GM21515 (cell line): Measurements from ENCODE around the gene MBD6.

Experiments used
- ATAC-seq: cut with Tn5 transposase; IDR thresholded peaks from one replicate; pipeline ENCODE4 v1.9.1; 2021; ENCODE audit not compliant: unreplicated experiment

The MBD6 gene

GRCh38 chr12:57522011-57522886, at the start of gene MBD6:
TSS of gene MBD6 (plus strand) at chr12:57522824. CDS start at chr12:57524304, 1,480 bp downstream.
- peak; percentile 37 for ATAC-seq

- no peak for ATAC-seq
Observed at GRCh38 chr12:57473392-57473791, 49.2 kb upstream of the MBD6 start.

GRCh38 chr12:57473886-57474285, 48.7 kb upstream of the MBD6 start:
- ATAC-seq: no peak

GRCh38 chr12:57474430-57474829, 48.2 kb upstream of the MBD6 start:
- no peak for ATAC-seq

- no peak for ATAC-seq
Observed at GRCh38 chr12:57474862-57475261, 47.8 kb upstream of the MBD6 start.

- no peak for ATAC-seq
Observed at GRCh38 chr12:57475271-57476161, 47.1 kb upstream of the MBD6 start.

- ATAC-seq: no peak
Observed at GRCh38 chr12:57476162-57476992, 46.2 kb upstream of the MBD6 start.

- ATAC-seq: peak; percentile 12
Observed at GRCh38 chr12:57476993-57477709, 45.5 kb upstream of the MBD6 start.

- ATAC-seq: peak; percentile 48
Observed at GRCh38 chr12:57477710-57478681, 44.6 kb upstream of the MBD6 start.

- ATAC-seq: no peak
Observed at GRCh38 chr12:57479043-57479375, 43.6 kb upstream of the MBD6 start.

GRCh38 chr12:57479376-57480115, 43.1 kb upstream of the MBD6 start, which contains the start of gene ARHGAP9:
TSS of gene ARHGAP9 (minus strand) at chr12:57479866. CDS start at chr12:57479406, 460 bp downstream.
- peak; percentile 33 for ATAC-seq

- ATAC-seq: no peak
Observed at GRCh38 chr12:57481671-57482070, 41.0 kb upstream of the MBD6 start.

- ATAC-seq: no peak
Observed at GRCh38 chr12:57483466-57483865, 39.2 kb upstream of the MBD6 start.

GRCh38 chr12:57485695-57486094, 36.9 kb upstream of the MBD6 start:
- no peak for ATAC-seq

GRCh38 chr12:57487055-57487596, 35.5 kb upstream of the MBD6 start:
- ATAC-seq: no peak

GRCh38 chr12:57487597-57488401, 34.8 kb upstream of the MBD6 start, which contains the start of gene MARS1:
TSS of gene MARS1 (plus strand) at chr12:57488068. CDS start at chr12:57488091, 23 bp downstream.
- ATAC-seq: peak; percentile 91
